ENCODE data around the gene MCC.

MCC gene

GRCh38 chr5:113446358-113446927, 41.8 kb downstream of the MCC start:
- CTCF ChIA-PET = no interaction called here
- DNase-seq (ENCODE audit: extremely low spot score) = no peak
- TF ChIP-seq FOXM1 (IDR thresholded peaks at IDR 0.05; ENCODE audit: borderline replicate concordance) (no peak), NFRKB (IDR thresholded peaks at IDR 0.05) (no peak), FOXK2 (IDR thresholded peaks at IDR 0.05) (no peak), ARNT (IDR thresholded peaks at IDR 0.05) (no peak), SP1 (IDR thresholded peaks at IDR 0.05) (no peak), PKNOX1 (IDR thresholded peaks at IDR 0.05) (no peak), HDGF (IDR thresholded peaks at IDR 0.05; ENCODE audit: borderline replicate concordance) (no peak), BHLHE40 (IDR thresholded peaks at IDR 0.05; ENCODE audit: borderline replicate concordance) (no peak), ZNF384 (IDR thresholded peaks at IDR 0.05) (no peak), ELF4 (IDR thresholded peaks at IDR 0.05) (no peak), CTBP1 (IDR thresholded peaks at IDR 0.05; ENCODE audit: borderline replicate concordance) (no peak), LEF1 (IDR thresholded peaks at IDR 0.05; ENCODE audit: borderline replicate concordance) (no peak), SUZ12 (IDR thresholded peaks at IDR 0.05) (no peak), L3MBTL2 (conservative IDR thresholded peaks at IDR 0.05) (no peak)
- POLR2A ChIA-PET = no interaction called here

- TF ChIP-seq BHLHE40 (IDR thresholded peaks at IDR 0.05; ENCODE audit: borderline replicate concordance) (no peak), PKNOX1 (IDR thresholded peaks at IDR 0.05) (no peak), ARNT (IDR thresholded peaks at IDR 0.05) (no peak), HDGF (IDR thresholded peaks at IDR 0.05; ENCODE audit: borderline replicate concordance) (no peak), LEF1 (IDR thresholded peaks at IDR 0.05; ENCODE audit: borderline replicate concordance) (no peak), SP1 (IDR thresholded peaks at IDR 0.05) (no peak), FOXM1 (IDR thresholded peaks at IDR 0.05; ENCODE audit: borderline replicate concordance) (no peak), SUZ12 (IDR thresholded peaks at IDR 0.05) (no peak), L3MBTL2 (conservative IDR thresholded peaks at IDR 0.05) (no peak), FOXK2 (IDR thresholded peaks at IDR 0.05) (no peak), ZNF384 (IDR thresholded peaks at IDR 0.05) (no peak), FOXA1 (IDR thresholded peaks at IDR 0.05) (no peak), NFRKB (IDR thresholded peaks at IDR 0.05) (no peak), CTBP1 (IDR thresholded peaks at IDR 0.05; ENCODE audit: borderline replicate concordance) (no peak), ELF4 (IDR thresholded peaks at IDR 0.05) (no peak), TARDBP (IDR thresholded peaks at IDR 0.05) (no peak)
- ChIA-PET CTCF (no interaction called here), POLR2A (no interaction called here)
- DNase-seq (ENCODE audit: extremely low spot score) = no peak
Measured at GRCh38 chr5:113437111-113437510, 51.1 kb downstream of the MCC start.

- ChIA-PET POLR2A (no interaction called here), CTCF (no interaction called here)
- TF ChIP-seq L3MBTL2 (conservative IDR thresholded peaks at IDR 0.05) (no peak), PKNOX1 (IDR thresholded peaks at IDR 0.05) (no peak), ZNF384 (IDR thresholded peaks at IDR 0.05) (no peak), FOXA1 (IDR thresholded peaks at IDR 0.05) (no peak), BHLHE40 (IDR thresholded peaks at IDR 0.05; ENCODE audit: borderline replicate concordance) (no peak), HDGF (IDR thresholded peaks at IDR 0.05; ENCODE audit: borderline replicate concordance) (no peak), ARNT (IDR thresholded peaks at IDR 0.05) (no peak), LEF1 (IDR thresholded peaks at IDR 0.05; ENCODE audit: borderline replicate concordance) (no peak), SP1 (IDR thresholded peaks at IDR 0.05) (no peak)
- DNase-seq (ENCODE audit: extremely low spot score) = no peak
Measured at GRCh38 chr5:113435575-113435974, 52.7 kb downstream of the MCC start.

- DNase-seq (ENCODE audit: extremely low spot score) = no peak
- no peak for TF ChIP-seq ZNF384 (IDR thresholded peaks at IDR 0.05)
- no peak for TF ChIP-seq FOXM1 (IDR thresholded peaks at IDR 0.05; ENCODE audit: borderline replicate concordance)
- no peak for TF ChIP-seq FOXK2 (IDR thresholded peaks at IDR 0.05)
- ChIA-PET POLR2A (no interaction called here), CTCF (no interaction called here)
Measured at GRCh38 chr5:113434889-113435288, 53.4 kb downstream of the MCC start, which contains the start of gene TSSK1B. Gene TSSK1B (minus strand): TSS chr5:113434989. CDS start chr5:113434839, 150 bp downstream.

- ChIA-PET CTCF (no interaction called here), POLR2A (no interaction called here)
- TF ChIP-seq FOXM1 (IDR thresholded peaks at IDR 0.05; ENCODE audit: borderline replicate concordance) (no peak), LEF1 (IDR thresholded peaks at IDR 0.05; ENCODE audit: borderline replicate concordance) (no peak), FOXK2 (IDR thresholded peaks at IDR 0.05) (no peak), ZNF384 (IDR thresholded peaks at IDR 0.05) (no peak), CTBP1 (IDR thresholded peaks at IDR 0.05; ENCODE audit: borderline replicate concordance) (no peak), FOXA1 (IDR thresholded peaks at IDR 0.05) (no peak), L3MBTL2 (conservative IDR thresholded peaks at IDR 0.05) (no peak), NFRKB (IDR thresholded peaks at IDR 0.05) (no peak), SUZ12 (IDR thresholded peaks at IDR 0.05) (no peak), PKNOX1 (IDR thresholded peaks at IDR 0.05) (no peak), ELF4 (IDR thresholded peaks at IDR 0.05) (no peak), TARDBP (IDR thresholded peaks at IDR 0.05) (no peak), BHLHE40 (IDR thresholded peaks at IDR 0.05; ENCODE audit: borderline replicate concordance) (no peak), ARNT (IDR thresholded peaks at IDR 0.05) (no peak), SP1 (IDR thresholded peaks at IDR 0.05) (no peak), HDGF (IDR thresholded peaks at IDR 0.05; ENCODE audit: borderline replicate concordance) (no peak)
- DNase-seq (ENCODE audit: extremely low spot score) = no peak
Measured at GRCh38 chr5:113433862-113434612, 54.2 kb downstream of the MCC start.
